HCT116 (cell line): ENCODE data around the gene TSPAN14. TPM values are rescaled to one million over a fixed set of nuclear protein-coding genes. Genes with fewer than 3 reads are reported as not detected.

Experiments used
- ATAC-seq: fragments of 200-7000 bp; cut with Tn5 transposase; 2 replicates; pipeline ENCODE4 v1.9.1; 2020; ENCODE audit warnings: mild to moderate bottlenecking, moderate library complexity
- BruUV-seq: library from RNA; stranded (reverse); fragments of 400-500 nt; replicated peaks from 2 replicates; lab custom pipeline; 2021; lab: Mats Ljungman, UMichigan
- CTCF ChIA-PET: fragments of 300-600 bp; sonication (Branson Sonifier 250); formaldehyde crosslinking; loops from one replicate; lab custom pipeline; 2021; ENCODE audit warnings: antibody characterized with exemption; lab: Charles Lee
- POLR2A ChIA-PET: fragments of 300-600, 350-600 bp; sonication (Branson Sonifier 250); formaldehyde crosslinking; loops from one replicate; lab custom pipeline; 2021; ENCODE audit warnings: antibody characterized with exemption; lab: Charles Lee
- RAD21 ChIA-PET, 2 experiments: fragments of 300-600 bp; sonication (Branson Sonifier 250); formaldehyde crosslinking; loops; one replicate each; lab custom pipeline; 2023; ENCODE audit warnings: low total read pairs in 2 of 2; ENCODE audit not compliant: uncharacterized antibody in 2 of 2, unreplicated experiment in 2 of 2, low non-redundant PET in 1 of 2; lab: Charles Lee
- DNase-seq: peaks from one replicate; pipeline ENCODE4 v3.0.0-alpha.2; 2010; ENCODE audit warnings: low read depth, low spot score
- H2AFZ ChIP-seq: fragments of 200-600 bp; shearing (Covaris generic), sonication (generic); 2 replicates; pipeline ENCODE4 v1.6.1; 2017; ENCODE audit warnings: low read depth, mixed run types, mixed read lengths, antibody characterized with exemption, low read length; ENCODE audit not compliant: poor library complexity, severe bottlenecking
- H3K27ac ChIP-seq: 2 replicates; pipeline ENCODE4 v1.5.1; 2012; ENCODE audit warnings: low read depth, low read length
- H3K27me3 ChIP-seq: fragments of 200-600 bp; sonication (generic); 2 replicates; pipeline ENCODE4 v1.6.1; 2016; ENCODE audit warnings: mixed run types, low read length, mixed read lengths; ENCODE audit not compliant: insufficient read depth
- H3K36me3 ChIP-seq, 2 experiments: fragments of 200-500 bp in 1 of 2; fragments of 200-600 bp in 1 of 2; sonication (Bioruptor generic) in 1 of 2; sonication (generic) in 1 of 2; 2 replicates each; pipeline versions ENCODE4 v1.5.1 to v1.6.1; 2014 to 2016; ENCODE audit warnings: low read length in 2 of 2, inconsistent platforms in 1 of 2, mixed read lengths in 1 of 2, mixed run types in 1 of 2; ENCODE audit not compliant: insufficient read depth in 2 of 2, control insufficient read depth in 1 of 2
- H3K4me1 ChIP-seq, 2 experiments: fragments of 200-600 bp in 1 of 2; sonication (generic) in 1 of 2; 2 replicates each; pipeline versions ENCODE4 v1.5.1 to v1.6.1; 2012 to 2017; ENCODE audit warnings: low read length in 2 of 2, inconsistent platforms in 1 of 2, mild to moderate bottlenecking in 1 of 2, mixed read lengths in 1 of 2, mixed run types in 1 of 2, moderate library complexity in 1 of 2; ENCODE audit not compliant: insufficient read depth in 2 of 2, control insufficient read depth in 1 of 2
- H3K4me2 ChIP-seq: fragments of 200-600 bp; sonication (generic); 2 replicates; pipeline ENCODE4 v1.6.1; 2017; ENCODE audit warnings: mixed run types, low read length, mixed read lengths
- H3K4me3 ChIP-seq, 2 experiments: fragments of 200-600 bp in 1 of 2; sonication (generic) in 1 of 2; replicated peaks in 1 of 2; 2 replicates each; pipeline ENCODE4 v1.5.1; 2011 to 2016; ENCODE audit warnings: low read length in 2 of 2, control low read depth in 1 of 2, low read depth in 1 of 2, mild to moderate bottlenecking in 1 of 2, mixed read lengths in 1 of 2, mixed run types in 1 of 2
- H3K79me2 ChIP-seq: fragments of 200-600 bp; sonication (generic); 2 replicates; pipeline ENCODE4 v1.6.1; 2017; ENCODE audit warnings: mild to moderate bottlenecking, mixed run types, low read length, moderate library complexity, mixed read lengths; ENCODE audit not compliant: insufficient read depth
- H3K9ac ChIP-seq: fragments of 200-600 bp; sonication (generic); 2 replicates; pipeline ENCODE4 v1.6.1; 2016; ENCODE audit warnings: low read length, mixed read lengths
- H3K9me2 ChIP-seq: fragments of 200-600 bp; sonication (generic), shearing (Covaris generic); 2 replicates; pipeline ENCODE4 v1.6.1; 2017; ENCODE audit warnings: mixed run types, mild to moderate bottlenecking, moderate library complexity; ENCODE audit not compliant: insufficient read depth
- H3K9me3 ChIP-seq, 2 experiments: fragments of 200-500 bp in 1 of 2; fragments of 200-600 bp in 1 of 2; sonication (Bioruptor generic) in 1 of 2; sonication (generic) in 1 of 2; 2 replicates each; pipeline ENCODE4 v1.6.1; 2014 to 2017; ENCODE audit warnings: low read length in 2 of 2, mixed read lengths in 2 of 2, inconsistent platforms in 1 of 2, low read depth in 1 of 2, mild to moderate bottlenecking in 1 of 2, mixed run types in 1 of 2, moderate library complexity in 1 of 2; ENCODE audit not compliant: control insufficient read depth in 1 of 2, insufficient read depth in 1 of 2
- H4K20me1 ChIP-seq: fragments of 200-600 bp; sonication (generic), shearing (Covaris generic); 2 replicates; pipeline ENCODE4 v1.6.1; 2017; ENCODE audit warnings: mixed run types, mild to moderate bottlenecking, moderate library complexity; ENCODE audit not compliant: insufficient read depth
- ATF3 ChIP-seq: IDR thresholded peaks from 2 replicates; pipeline ENCODE4 v1.6.1; 2012
- CEBPB ChIP-seq: IDR thresholded peaks from 2 replicates; pipeline ENCODE4 v1.6.1; 2012; ENCODE audit warnings: low read depth
- EGR1 ChIP-seq: IDR thresholded peaks from 2 replicates; pipeline ENCODE4 v1.6.1; 2012; ENCODE audit warnings: low read depth
- EZH2 ChIP-seq: fragments of 200-600 bp; sonication (generic); IDR thresholded peaks from 2 replicates; pipeline ENCODE4 v1.6.1; 2017; ENCODE audit warnings: antibody characterized with exemption, mixed run types
- EZH2phosphoT487 ChIP-seq: fragments of 200-600 bp; IDR thresholded peaks from 2 replicates; pipeline ENCODE4 v1.6.1; 2018; ENCODE audit warnings: antibody characterized with exemption, borderline replicate concordance
- JUND ChIP-seq: IDR thresholded peaks from 2 replicates; pipeline ENCODE4 v1.6.1; 2012
- MAX ChIP-seq: IDR thresholded peaks from 2 replicates; pipeline ENCODE4 v1.6.1; 2012
- POLR2A ChIP-seq: IDR thresholded peaks from 2 replicates; pipeline ENCODE4 v1.7.0; 2011; ENCODE audit warnings: borderline replicate concordance; ENCODE audit not compliant: insufficient read depth, insufficient read length; ENCODE audit errors: extremely low read depth
- POLR2AphosphoS5 ChIP-seq: IDR thresholded peaks from 2 replicates; pipeline ENCODE4 v1.6.1; 2011; ENCODE audit warnings: mild to moderate bottlenecking, low read depth, low read length, moderate library complexity
- SIN3A ChIP-seq: IDR thresholded peaks from 2 replicates; pipeline ENCODE4 v1.6.1; 2012; ENCODE audit warnings: low read depth
- SRF ChIP-seq: IDR thresholded peaks from 2 replicates; pipeline ENCODE4 v1.6.1; 2012; ENCODE audit warnings: low read depth
- ZFX ChIP-seq: fragments of 450-650 bp; IDR thresholded peaks from 2 replicates; pipeline ENCODE4 v1.6.1; 2017
- ZNF274 ChIP-seq: fragments of 200-500 bp; sonication (Bioruptor generic); IDR thresholded peaks from 2 replicates; pipeline ENCODE4 v1.6.1; 2014; ENCODE audit warnings: mild to moderate bottlenecking, low read depth, low read length, inconsistent platforms
- intact Hi-C: fragments of 100-400 bp; cut with micrococcal nuclease; formaldehyde crosslinking; loops from 2 replicates; pipeline ENCODE4 v1.10.0; 2022
- total RNA-seq: library from RNA; stranded (reverse); gene quantifications from one replicate; pipeline ENCODE4 v1.2.1, GENCODE V29; 2021; ENCODE audit not compliant: unreplicated experiment
- TF ChIP-seq, protein P1 (sequence below), 3 experiments: fragments of 200-600 bp in 1 of 3; sonication (generic) in 1 of 3; IDR thresholded peaks in 2 of 3; conservative IDR thresholded peaks in 1 of 3; 2 replicates each; pipeline ENCODE4 v1.5.1; 2012 to 2017; ENCODE audit warnings: low read depth in 2 of 3, low read length in 2 of 3, antibody characterized with exemption in 1 of 3, borderline replicate concordance in 1 of 3, control low read depth in 1 of 3, mild to moderate bottlenecking in 1 of 3, mixed read lengths in 1 of 3, mixed run types in 1 of 3, moderate library complexity in 1 of 3; ENCODE audit not compliant: insufficient read depth in 1 of 3

The TSPAN14 gene
- total RNA-seq, 1 experiment from 2014 or later, result 86.8 TPM

DNA sequence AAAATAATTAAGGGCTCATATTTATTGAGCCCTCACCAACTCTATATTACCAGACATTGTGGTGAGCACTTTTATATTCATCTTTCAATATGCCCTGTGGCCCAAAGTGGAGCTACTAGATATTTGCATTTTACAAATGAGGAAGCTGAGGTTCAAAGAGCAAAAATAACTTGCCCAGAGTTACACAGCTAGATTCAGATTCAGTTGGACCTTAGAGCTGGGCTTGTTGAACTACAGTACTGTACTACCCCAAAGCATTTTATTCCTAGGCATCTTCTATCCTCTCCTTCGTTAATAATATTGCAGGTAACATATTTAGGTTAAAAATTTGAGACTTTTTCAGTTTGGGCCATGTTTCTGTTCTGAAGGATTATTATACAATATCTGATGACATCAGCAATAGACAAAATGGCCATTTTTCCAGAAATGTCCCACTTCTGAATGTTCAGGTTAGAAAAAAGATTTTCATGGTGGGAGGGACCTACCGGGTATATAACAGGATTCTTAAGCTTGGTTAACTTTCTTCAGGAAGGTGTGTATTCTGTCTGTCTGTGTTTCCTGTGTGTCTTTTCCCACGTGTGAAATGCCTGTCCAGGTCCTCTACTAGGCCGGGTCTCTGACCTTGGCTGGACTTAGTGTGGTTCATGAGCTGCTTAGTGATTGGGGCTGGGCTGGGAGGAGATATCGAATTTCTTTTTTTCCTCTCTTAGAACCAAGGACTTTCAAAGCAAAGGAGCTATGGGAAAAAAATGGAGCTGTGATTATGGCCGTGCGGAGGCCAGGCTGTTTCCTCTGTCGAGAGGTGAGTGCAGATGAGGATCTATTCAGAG is 32.2 kb upstream of the TSPAN14 start:
- H3K27me3 ChIP-seq, result no peaks in the 10 kb centered on the region
- H3K27ac ChIP-seq, result no peak overlapping the region
- no peak for TF ChIP-seq ATF3
- no peak for TF ChIP-seq SRF
- TF ChIP-seq SIN3A, result no peak
- H3K36me3 ChIP-seq, result no peaks in the 10 kb centered on the region
- intact Hi-C loops, result no loop called here
- no peaks in the 10 kb centered on the region for H3K9me3 ChIP-seq
- no peak for ATAC-seq
- no peak overlapping the region for H3K9ac ChIP-seq
- H2AFZ ChIP-seq, result no peak overlapping the region
- H4K20me1 ChIP-seq, result no peaks in the 10 kb centered on the region
- H3K4me2 ChIP-seq, result no peak overlapping the region
- H3K4me3 ChIP-seq, result no peak overlapping the region
- ChIA-PET CTCF (interaction anchor here (0.8 to 1.1 kb wide), 2 partner anchors 23 to 44 kb away, joined by 3 read pairs; no protein-coding TSS in a partner anchor), POLR2A (interaction anchor here (1.3 kb wide), 1 partner anchor 12 kb away, joined by 3 read pairs; no protein-coding TSS in a partner anchor), RAD21 (no interaction called here)
- H3K4me1 ChIP-seq, result no peaks in the 10 kb centered on the region
- no peaks in the 10 kb centered on the region for H3K9me2 ChIP-seq
- H3K79me2 ChIP-seq, result no peaks in the 10 kb centered on the region
- no peak for DNase-seq
- no TSS peak for BruUV-seq

DNA sequence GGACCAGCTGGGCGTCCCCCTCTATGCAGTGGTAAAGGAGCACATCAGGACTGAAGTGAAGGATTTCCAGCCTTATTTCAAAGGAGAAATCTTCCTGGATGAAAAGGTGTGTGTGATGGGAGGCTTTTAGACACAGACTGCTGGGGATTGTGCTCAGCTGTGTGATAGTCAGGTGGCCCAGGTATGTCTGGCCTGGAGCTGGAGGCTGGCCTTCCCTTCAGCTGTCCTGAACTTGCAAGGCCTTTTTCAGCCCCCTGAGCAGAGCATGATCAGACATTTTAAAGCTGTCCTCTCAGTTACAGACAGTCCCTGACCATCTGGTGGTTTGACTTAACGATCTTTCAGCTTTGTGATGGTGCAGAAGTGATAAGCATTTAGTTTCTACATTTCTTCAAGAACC is 28.2 kb upstream of the TSPAN14 start:
- no peak for ATAC-seq
- no peak overlapping the region for H3K4me3 ChIP-seq
- H3K9me3 ChIP-seq, result no peaks in the 10 kb centered on the region
- no peak overlapping the region for H2AFZ ChIP-seq
- intact Hi-C loops, result no loop called here
- CTCF ChIA-PET, result interaction anchor here (1.0 to 1.8 kb wide), 2 partner anchors 80 to 237 kb away, joined by 3 to 7 read pairs; no protein-coding TSS in a partner anchor
- BruUV-seq, result no TSS peak
- peaks cover 7 to 22% of the 10 kb centered on the region in 2 experiments; a peak in 3 of 4 replicates for H3K4me1 ChIP-seq
- H4K20me1 ChIP-seq, result no peaks in the 10 kb centered on the region
- DNase-seq, result no peak
- no peak overlapping the region for H3K4me2 ChIP-seq
- no peaks in the 10 kb centered on the region for H3K36me3 ChIP-seq
- RAD21 ChIA-PET, result no interaction called here
- no peaks in the 10 kb centered on the region for H3K9me2 ChIP-seq
- H3K27ac ChIP-seq, result no peak overlapping the region
- POLR2A ChIA-PET, result no interaction called here
- H3K27me3 ChIP-seq, result no peaks in the 10 kb centered on the region
- no peaks in the 10 kb centered on the region for H3K79me2 ChIP-seq
- no peak overlapping the region for H3K9ac ChIP-seq
- TF ChIP-seq JUND, result no peak
- no peak for TF ChIP-seq POLR2A
- no peak for TF ChIP-seq SIN3A
- TF ChIP-seq EGR1, result no peak
- TF ChIP-seq EZH2phosphoT487, result no peak
- TF ChIP-seq MAX, result no peak
- no peak for TF ChIP-seq SRF
- TF ChIP-seq ZNF274, result no peak
- TF ChIP-seq EZH2, result no peak
- TF ChIP-seq ZFX, result no peak
- no peak for TF ChIP-seq POLR2AphosphoS5
- TF ChIP-seq CEBPB, result no peak
- TF ChIP-seq ATF3, result no peak
- TF ChIP-seq, protein P1, sequence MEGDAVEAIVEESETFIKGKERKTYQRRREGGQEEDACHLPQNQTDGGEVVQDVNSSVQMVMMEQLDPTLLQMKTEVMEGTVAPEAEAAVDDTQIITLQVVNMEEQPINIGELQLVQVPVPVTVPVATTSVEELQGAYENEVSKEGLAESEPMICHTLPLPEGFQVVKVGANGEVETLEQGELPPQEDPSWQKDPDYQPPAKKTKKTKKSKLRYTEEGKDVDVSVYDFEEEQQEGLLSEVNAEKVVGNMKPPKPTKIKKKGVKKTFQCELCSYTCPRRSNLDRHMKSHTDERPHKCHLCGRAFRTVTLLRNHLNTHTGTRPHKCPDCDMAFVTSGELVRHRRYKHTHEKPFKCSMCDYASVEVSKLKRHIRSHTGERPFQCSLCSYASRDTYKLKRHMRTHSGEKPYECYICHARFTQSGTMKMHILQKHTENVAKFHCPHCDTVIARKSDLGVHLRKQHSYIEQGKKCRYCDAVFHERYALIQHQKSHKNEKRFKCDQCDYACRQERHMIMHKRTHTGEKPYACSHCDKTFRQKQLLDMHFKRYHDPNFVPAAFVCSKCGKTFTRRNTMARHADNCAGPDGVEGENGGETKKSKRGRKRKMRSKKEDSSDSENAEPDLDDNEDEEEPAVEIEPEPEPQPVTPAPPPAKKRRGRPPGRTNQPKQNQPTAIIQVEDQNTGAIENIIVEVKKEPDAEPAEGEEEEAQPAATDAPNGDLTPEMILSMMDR (IDR thresholded peaks at IDR 0.05 in 2 of 3, conservative IDR thresholded peaks at IDR 0.05 in 1 of 3; ENCODE audit: borderline replicate concordance in 1 of 3, insufficient read depth in 1 of 3, low read depth in 2 of 3, low read length in 2 of 3), result no peak
